Transverse colon (tissue), 4 donors: ENCODE results near the gene ALOXE3.

Experiments
- EP300 ChIP-seq: sonication (generic); formaldehyde crosslinking; IDR thresholded peaks from one replicate; pipeline ENCODE4 v1.6.1; 2017; ENCODE audit warnings: antibody characterized with exemption, low read depth
- POLR2A ChIP-seq: fragments of 450-650 bp; IDR thresholded peaks from one replicate; pipeline ENCODE4 v1.6.1; 2016; ENCODE audit warnings: antibody characterized with exemption, mild to moderate bottlenecking, moderate library complexity
- POLR2AphosphoS5 ChIP-seq, 3 donors: sonication (generic); formaldehyde crosslinking; IDR thresholded peaks; one replicate each; pipeline ENCODE4 v1.6.1; 2016; ENCODE audit warnings: antibody characterized with exemption in 3 of 3
- TF ChIP-seq, protein P1 (sequence below), 5 experiments: fragments of 200-600 bp in 3 of 5; fragments of 450-650 bp in 2 of 5; sonication (generic) in 3 of 5; IDR thresholded peaks; 1 replicate in 2 of 5; 2 replicates in 3 of 5; pipeline ENCODE4 v1.5.1; 2016 to 2017; ENCODE audit warnings: antibody characterized with exemption in 5 of 5, inconsistent platforms in 3 of 5, mild to moderate bottlenecking in 2 of 5, moderate library complexity in 1 of 5

GRCh38 chr17:8162233-8162996 is 44.1 kb upstream of the ALOXE3 start, which contains the start of gene VAMP2:
- TF ChIP-seq, protein P1, sequence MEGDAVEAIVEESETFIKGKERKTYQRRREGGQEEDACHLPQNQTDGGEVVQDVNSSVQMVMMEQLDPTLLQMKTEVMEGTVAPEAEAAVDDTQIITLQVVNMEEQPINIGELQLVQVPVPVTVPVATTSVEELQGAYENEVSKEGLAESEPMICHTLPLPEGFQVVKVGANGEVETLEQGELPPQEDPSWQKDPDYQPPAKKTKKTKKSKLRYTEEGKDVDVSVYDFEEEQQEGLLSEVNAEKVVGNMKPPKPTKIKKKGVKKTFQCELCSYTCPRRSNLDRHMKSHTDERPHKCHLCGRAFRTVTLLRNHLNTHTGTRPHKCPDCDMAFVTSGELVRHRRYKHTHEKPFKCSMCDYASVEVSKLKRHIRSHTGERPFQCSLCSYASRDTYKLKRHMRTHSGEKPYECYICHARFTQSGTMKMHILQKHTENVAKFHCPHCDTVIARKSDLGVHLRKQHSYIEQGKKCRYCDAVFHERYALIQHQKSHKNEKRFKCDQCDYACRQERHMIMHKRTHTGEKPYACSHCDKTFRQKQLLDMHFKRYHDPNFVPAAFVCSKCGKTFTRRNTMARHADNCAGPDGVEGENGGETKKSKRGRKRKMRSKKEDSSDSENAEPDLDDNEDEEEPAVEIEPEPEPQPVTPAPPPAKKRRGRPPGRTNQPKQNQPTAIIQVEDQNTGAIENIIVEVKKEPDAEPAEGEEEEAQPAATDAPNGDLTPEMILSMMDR (IDR thresholded peaks at IDR 0.05): peak in 2 of 5 experiments; percentile 25 to 39
- TF ChIP-seq POLR2A: peak; percentile 55
- peak; percentile 72 to 92 (median 92) for TF ChIP-seq POLR2AphosphoS5 (IDR thresholded peaks at IDR 0.05)
- peak; percentile 52 for TF ChIP-seq EP300
